Gastroesophageal sphincter (tissue), 4 donors: Measurements from ENCODE around the gene RGS12. TPM values are rescaled to one million over a fixed set of nuclear protein-coding genes. Genes with fewer than 3 reads are reported as not detected.
A peak's percentile ranks its signal among the peaks of the same experiment; 100 is the strongest.

Experiments
- ATAC-seq: fragments of 150-250 bp; one replicate; pipeline ENCODE4 v1.9.1; 2016; ENCODE audit warnings: mild to moderate bottlenecking, moderate library complexity
- H3K27ac ChIP-seq, 4 donors: fragments of 200-600 bp; sonication (generic) in 3 of 4; 1 replicate in 3 of 4; 2 replicates in 1 of 4; pipeline ENCODE4 v1.5.1; 2016 to 2019
- H3K27me3 ChIP-seq: fragments of 200-600 bp; sonication (generic); one replicate; pipeline ENCODE4 v1.5.1; 2019
- H3K36me3 ChIP-seq, 2 donors: fragments of 200-600 bp; sonication (generic); one replicate each; pipeline ENCODE4 v1.5.1; 2019; ENCODE audit warnings: control low read depth in 1 of 2
- H3K4me1 ChIP-seq, 3 donors: fragments of 200-600 bp; sonication (generic); 1 replicate in 2 of 3; 2 replicates in 1 of 3; pipeline ENCODE4 v1.5.1; 2016 to 2019; ENCODE audit warnings: control low read depth in 2 of 3
- H3K4me3 ChIP-seq, 2 donors: fragments of 200-600 bp; sonication (generic); one replicate each; pipeline ENCODE4 v1.5.1; 2019; ENCODE audit warnings: mild to moderate bottlenecking in 1 of 2, moderate library complexity in 1 of 2
- H3K9me3 ChIP-seq, 3 donors: fragments of 200-600 bp; sonication (generic); one replicate each; pipeline ENCODE4 v1.5.1; 2017 to 2019; ENCODE audit warnings: control low read depth in 2 of 3
- CTCF ChIP-seq, 4 experiments: fragments of 200-600 bp in 2 of 4; fragments of 450-650 bp in 2 of 4; sonication (generic) in 1 of 4; IDR thresholded peaks; one replicate each; pipeline ENCODE4 v1.5.1; 2017 to 2019; ENCODE audit warnings: antibody characterized with exemption in 4 of 4, mild to moderate bottlenecking in 2 of 4, moderate library complexity in 2 of 4
- EP300 ChIP-seq: sonication (generic); formaldehyde crosslinking; IDR thresholded peaks from one replicate; pipeline ENCODE4 v1.6.1; 2017; ENCODE audit warnings: antibody characterized with exemption, mild to moderate bottlenecking
- POLR2A ChIP-seq, 2 donors: fragments of 450-650 bp; IDR thresholded peaks; one replicate each; pipeline ENCODE4 v1.6.1; 2017; ENCODE audit warnings: antibody characterized with exemption in 2 of 2, mild to moderate bottlenecking in 2 of 2, moderate library complexity in 1 of 2
- POLR2AphosphoS5 ChIP-seq: sonication (generic); formaldehyde crosslinking; IDR thresholded peaks from one replicate; pipeline ENCODE4 v1.6.1; 2017; ENCODE audit warnings: antibody characterized with exemption
- WGBS, 2 donors: methylation state at CpG; one replicate each; pipeline ENCODE4 v1.1.5; 2018; ENCODE audit warnings: low coverage in 1 of 2; 5-methylcytosine and 5-hydroxymethylcytosine counted together
- total RNA-seq, 4 donors: library from RNA; depleted of rRNA; stranded (reverse); fragments of >200 nt; gene quantifications; one replicate each; pipeline ENCODE4 v1.1.0, GENCODE V29; 2016

Gene RGS12
- total RNA-seq, 4 donors from 2014 or later, result 24.1 to 32.7 (median 29.1) TPM

- no peak for ATAC-seq
- Histone ChIP-seq H3K9me3 (no peaks in the 10 kb centered on the region), H3K4me3 (no peak within 1 kb of the TSS), H3K27me3 (no peaks in the 10 kb centered on the region), H3K4me1 (peaks cover 0 to 7% (median 0%) of the 10 kb centered on the region in 3 donors), H3K27ac (no peak within 1 kb of the TSS), H3K36me3 (peaks cover 0 to 8% of the 10 kb centered on the region in 2 donors)
- TF ChIP-seq EP300 (no peak), POLR2AphosphoS5 (peak; percentile 62), CTCF (IDR thresholded peaks at IDR 0.05) (no peak)
- 72 to 90% methylated on average over 2 to 28 of the region's 72 CpGs for WGBS, 2 donors
These were observed 43.8 kb upstream of the RGS12 start, which contains the start of gene MSANTD1 for GRCh38 chr4:3248811-3249661. Gene MSANTD1, plus strand, starts transcription at chr4:3249159. Its CDS starts 64 bp downstream, at chr4:3249223.

- peaks cover 0 to 8% of the 10 kb centered on the region in 2 donors for H3K36me3 ChIP-seq
- TF ChIP-seq POLR2A (IDR thresholded peaks at IDR 0.05), result no peak
- no peak for TF ChIP-seq POLR2AphosphoS5
- H3K4me3 ChIP-seq, result no peak overlapping the region
- H3K9me3 ChIP-seq, result no peaks in the 10 kb centered on the region
- no peaks in the 10 kb centered on the region for H3K27me3 ChIP-seq
- ATAC-seq, result no peak
- peaks cover 0 to 7% (median 0%) of the 10 kb centered on the region in 3 donors for H3K4me1 ChIP-seq
- WGBS, 2 donors, result 100% methylated on average over 1 of the region's 20 CpGs; no CpG with 5 or more reads in 1 of the 2 donors
- no peak overlapping the region for H3K27ac ChIP-seq
These were observed 42.9 kb upstream of the RGS12 start for GRCh38 chr4:3249711-3250437.

- Histone ChIP-seq H3K4me3 (no peak overlapping the region), H3K36me3 (peaks cover 0 to 10% of the 10 kb centered on the region in 2 donors), H3K27me3 (no peaks in the 10 kb centered on the region), H3K4me1 (peaks cover 0 to 7% (median 0%) of the 10 kb centered on the region in 3 donors), H3K27ac (no peak overlapping the region), H3K9me3 (no peaks in the 10 kb centered on the region)
- WGBS, 2 donors, result 69% methylated on average over 5 of the region's 14 CpGs; no CpG with 5 or more reads in 1 of the 2 donors
- TF ChIP-seq POLR2A (IDR thresholded peaks at IDR 0.05), result no peak
- no peak for ATAC-seq
These were observed 42.3 kb upstream of the RGS12 start for GRCh38 chr4:3250438-3250955.

GRCh38 chr4:3250956-3251690 is 41.7 kb upstream of the RGS12 start:
- H3K36me3 ChIP-seq, result peaks cover 0 to 16% of the 10 kb centered on the region in 2 donors
- TF ChIP-seq POLR2A (IDR thresholded peaks at IDR 0.05), result no peak
- no peak for TF ChIP-seq CTCF (IDR thresholded peaks at IDR 0.05)
- TF ChIP-seq EP300, result no peak
- TF ChIP-seq POLR2AphosphoS5, result peak; percentile 19
- H3K4me1 ChIP-seq, result peaks cover 0 to 7% (median 0%) of the 10 kb centered on the region in 3 donors
- no peaks in the 10 kb centered on the region for H3K9me3 ChIP-seq
- no peak for ATAC-seq
- 67 to 100% methylated on average over 1 to 11 of the region's 19 CpGs for WGBS, 2 donors
- no peak overlapping the region for H3K4me3 ChIP-seq
- H3K27me3 ChIP-seq, result no peaks in the 10 kb centered on the region
- H3K27ac ChIP-seq, result no peak overlapping the region

- TF ChIP-seq CTCF (IDR thresholded peaks at IDR 0.05) (no peak), EP300 (no peak), POLR2A (IDR thresholded peaks at IDR 0.05) (no peak)
- no peak overlapping the region for H3K4me3 ChIP-seq
- H3K4me1 ChIP-seq, result peaks cover 0 to 7% (median 0%) of the 10 kb centered on the region in 3 donors
- H3K27ac ChIP-seq, result no peak overlapping the region
- WGBS, 2 donors, result no CpG with 5 or more reads among the region's 11 CpGs
- H3K36me3 ChIP-seq, result peaks cover 0 to 19% of the 10 kb centered on the region in 2 donors
- no peaks in the 10 kb centered on the region for H3K9me3 ChIP-seq
- no peaks in the 10 kb centered on the region for H3K27me3 ChIP-seq
- ATAC-seq, result no peak
These were observed 40.9 kb upstream of the RGS12 start for GRCh38 chr4:3251691-3252479.
